HCT116 (cell line): ENCODE results near the gene MRPL34. TPM values are rescaled to one million over a fixed set of nuclear protein-coding genes. Genes with fewer than 3 reads are reported as not detected.

Source experiments
- ATAC-seq: fragments of 200-7000 bp; cut with Tn5 transposase; 2 replicates; pipeline ENCODE4 v1.9.1; 2020; ENCODE audit warnings: mild to moderate bottlenecking, moderate library complexity
- BruUV-seq: library from RNA; stranded (reverse); fragments of 400-500 nt; replicated peaks from 2 replicates; lab custom pipeline; 2021; lab: Mats Ljungman, UMichigan
- CTCF ChIA-PET: fragments of 300-600 bp; sonication (Branson Sonifier 250); formaldehyde crosslinking; loops from one replicate; lab custom pipeline; 2021; ENCODE audit warnings: antibody characterized with exemption; lab: Charles Lee
- POLR2A ChIA-PET: fragments of 300-600, 350-600 bp; sonication (Branson Sonifier 250); formaldehyde crosslinking; loops from one replicate; lab custom pipeline; 2021; ENCODE audit warnings: antibody characterized with exemption; lab: Charles Lee
- RAD21 ChIA-PET, 2 experiments: fragments of 300-600 bp; sonication (Branson Sonifier 250); formaldehyde crosslinking; loops; one replicate each; lab custom pipeline; 2023; ENCODE audit warnings: low total read pairs in 2 of 2; ENCODE audit not compliant: uncharacterized antibody in 2 of 2, unreplicated experiment in 2 of 2, low non-redundant PET in 1 of 2; lab: Charles Lee
- DNase-seq: peaks from one replicate; pipeline ENCODE4 v3.0.0-alpha.2; 2010; ENCODE audit warnings: low read depth, low spot score
- H2AFZ ChIP-seq: fragments of 200-600 bp; shearing (Covaris generic), sonication (generic); 2 replicates; pipeline ENCODE4 v1.6.1; 2017; ENCODE audit warnings: low read depth, mixed run types, mixed read lengths, antibody characterized with exemption, low read length; ENCODE audit not compliant: poor library complexity, severe bottlenecking
- H3K27ac ChIP-seq: 2 replicates; pipeline ENCODE4 v1.5.1; 2012; ENCODE audit warnings: low read depth, low read length
- H3K27me3 ChIP-seq: fragments of 200-600 bp; sonication (generic); 2 replicates; pipeline ENCODE4 v1.6.1; 2016; ENCODE audit warnings: mixed run types, low read length, mixed read lengths; ENCODE audit not compliant: insufficient read depth
- H3K36me3 ChIP-seq, 2 experiments: fragments of 200-500 bp in 1 of 2; fragments of 200-600 bp in 1 of 2; sonication (Bioruptor generic) in 1 of 2; sonication (generic) in 1 of 2; 2 replicates each; pipeline versions ENCODE4 v1.5.1 to v1.6.1; 2014 to 2016; ENCODE audit warnings: low read length in 2 of 2, inconsistent platforms in 1 of 2, mixed read lengths in 1 of 2, mixed run types in 1 of 2; ENCODE audit not compliant: insufficient read depth in 2 of 2, control insufficient read depth in 1 of 2
- H3K4me1 ChIP-seq, 2 experiments: fragments of 200-600 bp in 1 of 2; sonication (generic) in 1 of 2; 2 replicates each; pipeline versions ENCODE4 v1.5.1 to v1.6.1; 2012 to 2017; ENCODE audit warnings: low read length in 2 of 2, inconsistent platforms in 1 of 2, mild to moderate bottlenecking in 1 of 2, mixed read lengths in 1 of 2, mixed run types in 1 of 2, moderate library complexity in 1 of 2; ENCODE audit not compliant: insufficient read depth in 2 of 2, control insufficient read depth in 1 of 2
- H3K4me2 ChIP-seq: fragments of 200-600 bp; sonication (generic); 2 replicates; pipeline ENCODE4 v1.6.1; 2017; ENCODE audit warnings: mixed run types, low read length, mixed read lengths
- H3K4me3 ChIP-seq, 2 experiments: fragments of 200-600 bp in 1 of 2; sonication (generic) in 1 of 2; replicated peaks in 1 of 2; 2 replicates each; pipeline ENCODE4 v1.5.1; 2011 to 2016; ENCODE audit warnings: low read length in 2 of 2, control low read depth in 1 of 2, low read depth in 1 of 2, mild to moderate bottlenecking in 1 of 2, mixed read lengths in 1 of 2, mixed run types in 1 of 2
- H3K79me2 ChIP-seq: fragments of 200-600 bp; sonication (generic); 2 replicates; pipeline ENCODE4 v1.6.1; 2017; ENCODE audit warnings: mild to moderate bottlenecking, mixed run types, low read length, moderate library complexity, mixed read lengths; ENCODE audit not compliant: insufficient read depth
- H3K9ac ChIP-seq: fragments of 200-600 bp; sonication (generic); 2 replicates; pipeline ENCODE4 v1.6.1; 2016; ENCODE audit warnings: low read length, mixed read lengths
- H3K9me2 ChIP-seq: fragments of 200-600 bp; sonication (generic), shearing (Covaris generic); 2 replicates; pipeline ENCODE4 v1.6.1; 2017; ENCODE audit warnings: mixed run types, mild to moderate bottlenecking, moderate library complexity; ENCODE audit not compliant: insufficient read depth
- H3K9me3 ChIP-seq, 2 experiments: fragments of 200-500 bp in 1 of 2; fragments of 200-600 bp in 1 of 2; sonication (Bioruptor generic) in 1 of 2; sonication (generic) in 1 of 2; 2 replicates each; pipeline ENCODE4 v1.6.1; 2014 to 2017; ENCODE audit warnings: low read length in 2 of 2, mixed read lengths in 2 of 2, inconsistent platforms in 1 of 2, low read depth in 1 of 2, mild to moderate bottlenecking in 1 of 2, mixed run types in 1 of 2, moderate library complexity in 1 of 2; ENCODE audit not compliant: control insufficient read depth in 1 of 2, insufficient read depth in 1 of 2
- H4K20me1 ChIP-seq: fragments of 200-600 bp; sonication (generic), shearing (Covaris generic); 2 replicates; pipeline ENCODE4 v1.6.1; 2017; ENCODE audit warnings: mixed run types, mild to moderate bottlenecking, moderate library complexity; ENCODE audit not compliant: insufficient read depth
- CEBPB ChIP-seq: IDR thresholded peaks from 2 replicates; pipeline ENCODE4 v1.6.1; 2012; ENCODE audit warnings: low read depth
- FOSL1 ChIP-seq: IDR thresholded peaks from 2 replicates; pipeline ENCODE4 v1.6.1; 2012; ENCODE audit warnings: low read depth
- POLR2A ChIP-seq: IDR thresholded peaks from 2 replicates; pipeline ENCODE4 v1.7.0; 2011; ENCODE audit warnings: borderline replicate concordance; ENCODE audit not compliant: insufficient read depth, insufficient read length; ENCODE audit errors: extremely low read depth
- RAD21 ChIP-seq: IDR thresholded peaks from 2 replicates; pipeline ENCODE4 v1.6.1; 2012; ENCODE audit warnings: low read depth, mild to moderate bottlenecking
- SIN3A ChIP-seq: IDR thresholded peaks from 2 replicates; pipeline ENCODE4 v1.6.1; 2012; ENCODE audit warnings: low read depth
- intact Hi-C: fragments of 100-400 bp; cut with micrococcal nuclease; formaldehyde crosslinking; loops from 2 replicates; pipeline ENCODE4 v1.10.0; 2022
- total RNA-seq: library from RNA; stranded (reverse); gene quantifications from one replicate; pipeline ENCODE4 v1.2.1, GENCODE V29; 2021; ENCODE audit not compliant: unreplicated experiment
- TF ChIP-seq, protein P1 (sequence below): IDR thresholded peaks from 2 replicates; pipeline ENCODE4 v1.6.1; 2011; ENCODE audit warnings: mild to moderate bottlenecking, low read length, moderate library complexity; ENCODE audit not compliant: insufficient replicate concordance; ENCODE audit errors: extremely low read depth

MRPL34 gene
- total RNA-seq, 1 experiment from 2014 or later, result 114 TPM

DNA sequence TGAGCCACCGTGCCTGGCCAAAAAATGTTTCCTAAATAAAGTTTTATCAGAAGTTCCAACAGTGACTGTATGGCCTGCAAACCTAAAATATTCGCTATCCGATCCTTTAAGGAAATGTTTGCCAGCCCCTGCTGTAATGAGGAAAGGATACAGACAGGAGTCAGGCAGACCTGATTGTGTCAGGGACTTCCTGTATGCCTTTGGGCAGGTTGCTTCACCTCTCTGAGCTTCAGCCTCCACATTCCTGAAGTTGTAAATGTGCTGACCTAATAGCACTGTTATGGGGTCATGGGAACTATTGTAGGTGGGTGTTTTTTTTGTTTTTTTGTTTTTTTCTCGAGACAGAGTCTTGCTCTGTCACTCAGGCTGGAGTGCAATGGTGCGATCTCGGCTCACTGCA is 8.7 kb upstream of the MRPL34 start (continued):
- TF ChIP-seq POLR2A, result no peak

DNA sequence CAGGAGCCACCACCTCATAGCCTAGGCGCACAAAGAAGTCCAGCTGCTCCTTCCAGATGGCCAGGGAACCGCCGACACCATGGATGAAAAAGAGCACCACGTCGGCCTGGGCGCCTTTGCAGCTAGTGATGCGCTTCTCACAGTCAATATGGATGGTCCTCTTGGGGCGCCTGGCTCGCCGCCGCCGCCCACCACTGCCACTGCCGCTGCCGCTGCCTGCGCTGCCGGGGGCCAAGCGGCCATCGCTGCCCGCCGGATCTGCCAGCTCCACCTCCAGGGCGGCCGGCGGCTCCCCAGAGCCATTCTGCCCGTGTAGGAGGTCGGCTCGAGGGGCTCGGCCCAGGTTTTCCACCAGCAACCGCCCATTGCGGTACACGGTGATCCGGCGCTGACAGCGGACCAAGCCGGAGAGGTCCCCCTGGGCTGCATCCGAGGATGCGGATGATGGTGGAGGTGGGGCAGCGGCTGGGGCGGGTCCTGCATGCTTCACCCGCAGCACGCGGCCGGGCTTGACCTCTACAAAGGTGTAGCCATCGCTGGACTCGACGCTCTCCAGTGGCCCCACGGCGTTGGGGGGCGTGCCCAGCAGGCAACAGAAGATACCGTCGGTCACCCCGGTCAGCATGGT is 4.6 kb upstream of the MRPL34 start:
- POLR2A ChIA-PET, result no interaction called here
- peaks cover 0 to 10% of the 10 kb centered on the region in 2 experiments; a peak in 2 of 4 replicates for H3K36me3 ChIP-seq
- CTCF ChIA-PET, result no interaction called here

More for the DNA sequence above, 4.6 kb upstream of the MRPL34 start:
- H3K4me1 ChIP-seq, result peaks cover 23 to 39% of the 10 kb centered on the region in 2 experiments
- DNase-seq (no peak), ATAC-seq (no peak)
- intact Hi-C loops, result no loop called here
- BruUV-seq, result no TSS peak
- no peaks in the 10 kb centered on the region for H3K9me2 ChIP-seq
- RAD21 ChIA-PET, result no interaction called here
- H3K27me3 ChIP-seq, result no peaks in the 10 kb centered on the region
- no peak overlapping the region for H3K27ac ChIP-seq
- H3K9me3 ChIP-seq, result no peaks in the 10 kb centered on the region; a peak in 1 of 4 replicates
- H4K20me1 ChIP-seq, result no peaks in the 10 kb centered on the region
- H2AFZ ChIP-seq, result no peak overlapping the region
- H3K79me2 ChIP-seq, result peaks cover 16% of the 10 kb centered on the region
- no peak overlapping the region for H3K4me3 ChIP-seq
- no peak for TF ChIP-seq RAD21
- TF ChIP-seq, protein P1, sequence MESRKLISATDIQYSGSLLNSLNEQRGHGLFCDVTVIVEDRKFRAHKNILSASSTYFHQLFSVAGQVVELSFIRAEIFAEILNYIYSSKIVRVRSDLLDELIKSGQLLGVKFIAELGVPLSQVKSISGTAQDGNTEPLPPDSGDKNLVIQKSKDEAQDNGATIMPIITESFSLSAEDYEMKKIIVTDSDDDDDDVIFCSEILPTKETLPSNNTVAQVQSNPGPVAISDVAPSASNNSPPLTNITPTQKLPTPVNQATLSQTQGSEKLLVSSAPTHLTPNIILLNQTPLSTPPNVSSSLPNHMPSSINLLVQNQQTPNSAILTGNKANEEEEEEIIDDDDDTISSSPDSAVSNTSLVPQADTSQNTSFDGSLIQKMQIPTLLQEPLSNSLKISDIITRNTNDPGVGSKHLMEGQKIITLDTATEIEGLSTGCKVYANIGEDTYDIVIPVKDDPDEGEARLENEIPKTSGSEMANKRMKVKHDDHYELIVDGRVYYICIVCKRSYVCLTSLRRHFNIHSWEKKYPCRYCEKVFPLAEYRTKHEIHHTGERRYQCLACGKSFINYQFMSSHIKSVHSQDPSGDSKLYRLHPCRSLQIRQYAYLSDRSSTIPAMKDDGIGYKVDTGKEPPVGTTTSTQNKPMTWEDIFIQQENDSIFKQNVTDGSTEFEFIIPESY, result no peak
- TF ChIP-seq FOSL1, result no peak
- TF ChIP-seq SIN3A, result no peak
- TF ChIP-seq CEBPB, result no peak
- H3K9ac ChIP-seq, result no peak overlapping the region
- no peak overlapping the region for H3K4me2 ChIP-seq
